Ecto neural progenitor cell (in vitro differentiated cells): Measurements from ENCODE around the gene ERVFRD-1.
"Not testable (repeated sequence)": the region's sequence is repeated elsewhere in the genome, so short reads cannot be mapped to it uniquely, and the experiment has no call there.

ENCODE experiments used
- DNase-seq: peaks from one replicate; pipeline ENCODE4 v3.0.0-alpha.2; 2018; ENCODE audit warnings: low spot score

The ERVFRD-1 gene

DNA sequence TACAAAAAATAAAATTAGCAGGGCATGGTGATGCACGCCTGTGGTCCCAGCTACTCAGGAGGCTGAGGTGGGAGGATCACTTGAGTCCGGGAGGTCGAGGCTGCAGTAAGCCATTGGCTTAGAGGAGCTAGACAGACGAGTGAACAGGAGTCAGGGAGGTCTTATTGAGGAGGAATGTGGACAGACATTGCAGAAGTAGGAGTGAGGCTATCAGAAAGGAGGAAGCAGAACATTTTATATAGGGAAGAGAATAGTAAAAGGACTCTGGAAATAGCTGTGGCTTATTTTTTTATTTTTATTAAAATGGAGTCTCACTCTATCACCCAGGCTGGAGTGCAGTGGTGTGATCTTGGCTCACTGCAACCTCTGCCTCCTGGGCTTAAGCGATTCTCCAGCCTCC, 20.4 kb downstream of the ERVFRD-1 start:
- DNase-seq, result not testable (repeated sequence)

DNA sequence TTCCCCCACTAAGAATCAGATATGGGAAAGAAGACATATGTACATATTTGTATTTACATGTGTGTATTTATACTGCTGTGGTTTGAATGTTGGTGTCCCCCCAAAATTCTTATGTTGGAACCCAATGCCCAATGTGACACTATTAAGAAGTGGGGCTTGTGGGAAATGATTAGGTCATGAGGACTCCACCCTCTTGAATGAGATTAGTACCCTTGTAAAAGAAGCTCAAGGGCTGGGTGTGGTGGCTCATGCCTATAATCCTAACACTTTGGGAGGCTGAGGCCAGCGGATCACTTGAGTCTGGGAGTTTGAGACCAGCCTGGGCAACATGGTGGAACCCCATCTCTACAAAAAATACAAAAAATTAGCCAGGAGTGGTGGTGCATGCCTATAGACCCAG, 21.8 kb downstream of the ERVFRD-1 start:
- no peak for DNase-seq

DNA sequence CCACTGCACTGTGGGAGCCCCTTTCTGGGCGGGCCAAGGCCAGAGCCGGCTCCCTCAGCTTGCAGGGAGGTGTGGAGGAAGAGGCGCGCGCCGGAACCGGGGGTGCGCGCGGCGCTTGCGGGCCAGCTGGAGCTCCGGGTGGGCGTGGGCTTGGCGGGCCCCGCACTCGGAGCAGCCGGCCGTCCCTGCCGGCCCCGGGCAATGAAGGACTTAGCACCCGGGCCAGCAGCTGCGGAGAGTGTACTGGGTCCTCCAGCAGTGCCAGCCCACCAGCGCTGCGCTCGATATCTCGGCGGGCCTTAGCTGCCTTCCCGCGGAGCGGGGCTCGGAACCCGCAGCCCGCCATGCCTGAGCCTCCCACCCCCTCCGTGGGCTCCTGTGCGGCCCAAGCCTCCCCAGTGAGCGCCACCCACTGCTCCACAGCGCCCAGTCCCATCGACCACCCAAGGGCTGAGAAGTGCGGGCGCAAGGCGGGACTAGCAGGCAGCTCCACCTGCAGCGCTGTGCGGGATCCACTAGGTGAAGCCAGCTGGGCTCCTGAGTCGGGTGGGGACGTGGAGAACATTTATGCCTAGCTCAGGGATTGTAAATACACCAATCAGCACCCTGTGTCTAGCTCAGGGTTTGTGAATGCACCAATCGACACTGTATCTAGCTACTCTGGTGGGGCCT, 24.2 kb downstream of the ERVFRD-1 start:
- DNase-seq, result not testable (repeated sequence)

DNA sequence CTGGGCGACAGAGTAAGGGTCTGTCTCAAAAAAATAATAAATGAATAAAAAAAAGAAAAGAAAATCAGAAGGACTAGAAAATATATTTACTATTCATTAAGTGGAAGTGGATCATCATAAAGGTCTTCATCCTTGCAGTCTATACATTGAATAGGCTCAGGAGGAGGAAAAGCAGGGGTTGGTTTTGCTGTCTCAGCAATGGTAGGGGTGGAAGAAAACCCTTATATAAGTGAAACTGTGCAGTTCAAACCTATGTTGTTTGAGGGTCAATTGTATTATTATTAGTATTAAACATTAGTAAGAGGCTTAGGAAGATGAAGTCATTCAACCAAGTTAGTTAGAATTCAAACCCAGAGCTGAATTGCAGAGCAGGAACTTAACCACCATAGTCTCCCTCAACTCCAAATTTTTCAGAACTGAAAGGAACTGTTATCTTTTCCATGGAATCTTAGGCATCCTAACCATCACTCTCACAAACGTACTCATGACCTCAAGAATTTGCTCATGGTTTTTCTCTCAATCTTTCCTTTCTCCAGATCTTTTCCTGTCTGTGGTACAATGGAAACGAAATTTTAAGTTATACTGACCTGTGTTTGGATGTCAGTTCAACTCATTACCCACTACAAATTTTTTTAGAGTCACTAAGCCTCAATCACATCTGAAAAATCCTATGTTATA, 25.6 kb downstream of the ERVFRD-1 start:
- DNase-seq, result no peak

DNA sequence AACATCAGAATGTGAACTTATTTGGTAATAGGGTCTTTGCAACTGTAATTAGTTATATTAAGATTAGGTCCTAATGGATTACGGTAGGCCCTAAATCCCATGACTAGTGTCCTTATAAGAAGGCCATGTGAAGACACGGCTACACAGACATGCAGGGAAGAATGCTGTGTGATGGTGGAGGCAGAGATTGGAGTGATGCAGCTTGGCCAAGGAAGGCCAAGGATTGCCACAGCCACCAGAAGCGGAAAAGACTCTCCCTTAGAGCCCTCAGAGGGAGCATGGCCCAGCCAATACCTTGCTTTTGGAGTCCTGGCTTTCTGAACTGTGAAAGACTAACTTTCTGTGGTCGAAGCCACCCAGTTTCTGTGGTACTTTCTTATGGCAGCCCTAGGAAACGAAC, 27.6 kb downstream of the ERVFRD-1 start:
- no peak for DNase-seq

DNA sequence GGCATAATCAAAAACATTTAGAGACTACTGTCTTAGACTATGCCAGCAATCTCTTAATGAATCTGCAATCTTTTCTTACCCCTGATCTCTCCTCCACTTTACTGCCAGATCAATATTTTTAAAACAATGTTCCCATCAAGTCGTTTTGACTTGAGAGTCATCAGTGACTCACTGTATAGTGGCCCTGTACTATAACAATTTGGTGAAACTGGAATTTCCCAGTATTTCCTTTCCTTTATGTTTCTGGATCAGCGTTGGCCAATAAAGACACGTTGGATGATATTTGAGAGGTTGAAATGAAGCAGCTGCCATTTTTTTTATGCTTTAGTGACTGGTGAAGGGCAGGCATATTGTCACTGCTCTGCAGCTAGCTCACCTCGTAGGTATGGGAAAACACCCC, 28.0 kb downstream of the ERVFRD-1 start:
- DNase-seq, result no peak

DNA sequence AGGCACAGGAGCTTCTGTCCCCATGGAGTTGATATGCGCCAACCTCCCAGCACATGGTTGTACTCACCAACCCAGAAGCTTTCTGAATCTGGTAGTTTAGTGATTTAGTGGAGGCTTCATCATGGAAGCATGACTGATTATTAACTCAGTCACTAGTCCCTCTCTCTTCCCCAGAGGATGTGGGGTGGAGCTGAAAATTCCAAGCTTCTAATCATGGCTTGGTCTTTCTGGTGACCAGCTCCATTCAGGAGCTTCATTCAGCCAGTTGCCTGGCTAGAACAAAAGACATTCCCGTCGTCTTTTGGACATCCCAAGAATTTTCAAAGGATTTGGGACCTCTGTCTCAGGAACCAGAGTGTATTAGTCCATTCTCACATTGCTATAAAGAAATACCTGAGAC, 31.2 kb downstream of the ERVFRD-1 start:
- no peak for DNase-seq

DNA sequence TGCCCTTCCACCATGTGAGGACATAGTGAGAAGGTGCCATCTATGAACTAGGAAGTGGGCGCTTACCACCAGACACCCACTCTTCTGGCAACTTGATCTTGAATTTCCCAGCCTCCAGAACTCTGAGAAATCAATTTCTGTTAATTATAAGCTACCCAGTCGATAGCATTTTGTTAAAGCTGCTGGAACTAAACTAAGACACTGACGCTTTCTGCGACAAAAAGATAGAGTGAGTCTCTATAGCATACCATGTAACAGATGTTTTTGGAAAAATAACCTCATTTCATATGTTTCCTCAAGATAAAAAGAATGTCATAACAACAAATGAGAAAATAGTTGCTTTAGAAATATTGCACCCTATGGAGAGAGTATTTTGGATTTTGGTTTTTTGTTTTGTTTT, 33.3 kb downstream of the ERVFRD-1 start:
- DNase-seq, result no peak

DNA sequence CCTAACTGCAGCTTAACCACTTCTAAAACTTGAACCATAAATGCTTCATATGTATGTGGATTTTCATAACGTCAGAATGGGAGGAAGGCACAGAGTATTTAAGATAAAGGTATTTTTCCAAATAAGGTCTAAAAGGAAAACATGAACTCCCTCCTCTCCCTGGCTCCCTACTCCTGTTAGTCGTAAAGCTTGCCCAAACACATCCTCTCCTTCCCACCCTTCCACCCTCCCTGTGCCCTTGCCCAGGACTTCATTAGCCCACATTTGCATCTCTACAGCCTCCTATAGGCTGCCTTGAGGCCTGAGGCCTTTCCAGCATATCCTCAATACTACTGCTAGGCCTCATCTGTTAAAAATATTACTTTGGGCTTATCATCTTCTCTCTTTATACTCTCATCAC, 35.0 kb downstream of the ERVFRD-1 start:
- DNase-seq, result no peak

DNA sequence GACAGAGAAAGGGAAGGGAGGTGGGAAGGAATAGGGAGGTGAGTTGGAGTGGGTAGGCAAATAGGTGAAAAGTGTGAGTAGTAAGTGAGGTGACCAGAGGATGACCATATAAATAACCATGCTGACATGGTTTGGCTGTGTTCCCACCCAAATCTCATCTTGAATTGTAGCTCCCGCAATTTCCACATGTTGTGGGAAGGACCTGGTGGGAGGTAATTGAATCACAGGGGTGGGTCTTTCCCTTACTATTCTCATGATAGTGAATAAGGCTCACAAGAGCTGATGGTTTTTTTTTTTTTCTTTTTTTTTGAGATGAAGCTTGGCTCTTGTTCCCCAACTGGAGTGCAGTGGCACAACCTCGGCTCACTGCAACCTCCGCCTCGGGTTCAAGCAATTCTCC, 39.4 kb downstream of the ERVFRD-1 start:
- no peak for DNase-seq

DNA sequence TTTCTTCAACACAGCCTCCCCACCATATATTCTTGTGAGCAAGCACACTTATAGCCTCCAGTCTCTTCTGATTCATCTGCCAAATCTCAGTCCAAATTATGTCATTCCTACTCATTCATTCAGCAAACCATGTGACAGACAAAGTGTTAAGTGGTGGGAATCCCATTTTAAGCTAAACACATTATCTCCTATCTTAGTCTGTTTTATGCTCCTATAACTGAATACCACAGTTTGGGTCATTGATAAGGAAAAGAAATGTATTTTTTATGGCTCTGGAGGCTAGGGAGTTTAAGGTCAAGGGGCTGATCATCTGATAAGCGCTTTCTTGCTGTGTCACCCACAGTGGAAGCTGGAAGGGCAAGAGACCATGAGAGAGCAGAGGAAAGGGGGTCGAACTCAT, 41.8 kb downstream of the ERVFRD-1 start:
- no peak for DNase-seq

DNA sequence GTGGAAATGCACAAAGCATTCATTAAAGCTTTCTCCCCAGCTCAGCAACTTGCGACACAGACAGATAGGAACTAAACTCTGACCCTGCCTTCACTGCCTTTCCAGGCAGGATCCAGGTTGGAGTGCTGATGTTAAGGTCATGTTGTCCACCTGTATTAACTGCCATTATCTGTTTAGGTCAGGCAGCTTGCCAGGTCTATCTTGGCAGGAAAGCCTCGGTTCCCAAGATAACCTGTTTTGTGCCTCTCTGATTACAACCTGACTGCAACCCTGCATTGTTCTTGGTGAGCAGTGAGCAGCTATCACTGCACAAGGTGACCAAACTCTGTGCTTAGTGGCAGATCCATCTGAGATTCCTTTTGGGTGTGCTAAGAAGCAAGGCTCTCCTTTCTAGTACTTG, 44.2 kb downstream of the ERVFRD-1 start:
- no peak for DNase-seq

DNA sequence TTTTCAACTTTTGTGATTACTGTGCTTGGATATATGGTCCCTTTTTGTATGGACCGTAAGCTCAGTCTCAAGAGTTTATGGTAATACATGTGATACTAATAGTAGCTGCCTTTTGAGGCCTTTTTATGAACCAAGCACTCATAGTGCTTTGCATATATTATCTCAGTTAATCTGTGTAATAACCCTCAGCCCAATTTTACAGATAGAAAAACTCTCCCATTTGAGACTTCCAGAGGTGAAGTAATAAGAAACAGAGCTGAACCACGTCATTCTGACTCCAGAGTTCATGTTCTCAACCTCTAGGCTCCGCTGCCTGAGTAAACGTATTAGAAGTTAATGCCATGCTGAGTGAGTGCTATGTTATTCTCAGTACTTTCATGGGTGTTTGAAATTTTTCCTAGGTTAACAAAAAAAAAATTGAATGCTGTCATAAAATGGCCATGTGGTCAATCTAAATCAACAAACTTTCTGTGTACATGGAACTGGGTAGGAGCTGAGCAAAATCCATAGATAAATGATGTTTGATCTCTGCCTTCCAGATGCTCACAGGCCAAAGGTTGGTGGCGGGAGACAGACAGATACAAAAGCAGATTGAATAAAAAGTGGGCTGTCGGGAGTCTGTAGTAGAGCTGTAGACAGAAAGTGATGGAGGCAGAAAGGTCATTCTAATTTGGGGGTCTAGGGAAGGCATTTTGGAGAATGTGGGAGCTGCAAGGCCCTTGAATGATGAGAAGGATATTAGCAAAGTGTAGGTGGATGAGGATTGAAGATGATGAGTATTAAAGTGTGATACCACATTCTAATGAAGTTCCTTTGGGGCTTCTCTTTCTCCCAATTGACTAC, 44.8 kb downstream of the ERVFRD-1 start:
- DNase-seq, result no peak

DNA sequence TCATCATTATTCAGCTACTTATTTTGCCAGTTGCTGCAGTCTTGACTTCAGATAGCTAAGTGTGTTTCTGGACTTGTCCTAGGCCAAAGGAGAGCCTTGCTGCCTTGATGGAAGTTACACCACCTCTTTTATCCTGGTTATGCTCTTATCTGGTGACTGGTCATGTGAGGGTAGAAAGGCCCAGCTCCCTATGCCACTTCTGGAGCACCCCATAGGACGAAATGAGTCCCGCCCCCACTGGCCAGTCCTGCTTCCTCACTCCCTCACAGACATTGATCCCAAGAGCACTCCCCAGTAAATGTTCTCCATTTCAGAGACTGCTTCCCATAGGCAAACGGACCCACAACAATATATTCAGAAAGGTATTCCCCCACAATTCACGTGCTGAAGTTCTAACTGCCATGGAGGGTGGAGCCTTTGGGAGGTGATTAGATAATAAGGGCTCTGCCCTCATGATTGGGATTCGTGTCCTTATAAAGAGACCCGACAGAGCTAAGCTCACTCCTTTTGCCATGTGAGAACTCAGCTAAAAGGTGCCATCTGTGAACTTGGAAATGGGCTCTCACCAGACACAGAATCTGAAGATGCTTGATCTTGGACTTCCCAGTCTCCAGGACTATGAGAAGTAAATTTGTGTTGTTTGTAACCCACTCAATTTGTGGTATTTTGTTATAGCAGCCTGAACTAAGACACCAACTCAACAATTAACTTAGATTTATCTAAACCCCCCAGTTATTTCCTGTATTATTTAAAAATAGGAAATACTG, 45.9 kb downstream of the ERVFRD-1 start:
- DNase-seq, result no peak

DNA sequence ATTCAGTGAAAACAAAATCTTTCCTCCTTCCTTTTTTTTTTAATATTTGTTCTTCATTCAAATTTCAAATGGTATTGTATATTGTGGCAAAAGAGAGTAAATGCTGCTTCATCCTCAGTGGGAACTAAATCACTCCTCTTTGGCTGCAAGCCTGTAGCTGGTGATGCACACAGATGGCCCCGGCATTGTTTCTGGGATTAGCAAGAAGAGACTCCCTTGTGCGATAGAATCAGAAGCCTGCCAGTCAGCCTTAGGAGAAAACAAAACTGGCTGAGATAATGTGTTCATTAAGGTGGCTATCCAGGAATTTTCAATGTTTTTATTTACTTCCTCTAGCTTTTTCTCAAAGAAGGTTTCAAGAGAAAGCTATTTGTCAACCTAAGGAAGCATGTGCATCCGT, 46.7 kb downstream of the ERVFRD-1 start:
- DNase-seq, result peak; percentile 65

DNA sequence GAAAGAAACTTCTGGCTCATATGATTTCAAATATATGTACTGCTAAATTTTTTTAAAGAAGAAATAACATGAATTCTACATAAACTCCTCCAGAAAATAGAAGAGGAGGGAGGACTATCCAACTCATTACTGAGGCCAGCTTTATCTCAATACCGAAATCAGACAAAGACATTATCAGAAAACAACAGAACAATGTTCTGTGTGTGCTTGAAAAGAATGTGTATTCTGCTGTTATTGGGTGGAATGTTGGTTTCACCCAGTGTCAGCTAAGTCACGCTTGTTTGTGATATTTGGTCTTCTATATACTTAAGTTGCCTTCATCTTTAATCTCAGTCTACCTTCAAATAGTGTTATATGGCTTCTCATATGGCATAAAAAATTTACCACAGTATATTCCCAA, 48.8 kb downstream of the ERVFRD-1 start:
- DNase-seq, result no peak

DNA sequence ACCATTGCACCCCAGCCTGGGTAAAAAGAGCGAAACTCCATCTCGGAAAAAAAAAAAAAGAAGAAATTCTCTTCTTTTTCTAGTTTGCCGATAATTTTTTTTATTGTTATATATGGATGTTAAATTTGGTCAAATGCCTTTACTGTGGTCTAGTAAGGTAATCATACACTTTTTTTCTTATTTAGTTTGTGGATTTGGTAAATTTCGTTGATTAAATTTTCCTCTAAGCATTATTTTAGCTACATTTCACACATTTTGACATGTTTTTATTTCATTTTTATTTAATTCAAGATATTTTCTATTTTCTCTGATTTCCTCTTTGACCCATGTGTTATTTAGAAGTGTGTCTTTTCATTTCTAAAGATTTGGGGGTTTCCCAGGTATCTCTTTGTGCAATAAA, 49.4 kb downstream of the ERVFRD-1 start:
- DNase-seq, result no peak

DNA sequence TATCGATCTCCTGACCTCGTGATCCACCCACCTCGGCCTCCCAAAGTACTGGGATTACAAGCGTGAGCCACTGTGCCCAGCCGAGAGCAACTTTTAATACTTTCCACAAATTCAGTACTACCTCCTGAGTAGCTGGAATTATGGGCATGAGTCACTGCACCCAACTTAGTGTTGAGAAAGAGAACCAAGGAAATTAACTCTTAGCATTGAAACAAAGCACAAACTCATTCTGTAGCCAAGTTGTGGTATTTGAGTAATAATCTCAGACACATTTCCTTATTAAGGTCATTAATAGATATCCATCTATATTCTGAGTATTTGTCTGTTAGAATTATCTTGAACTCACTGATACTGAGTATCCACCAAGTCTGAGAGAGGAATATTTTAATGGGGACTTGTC, 53.1 kb downstream of the ERVFRD-1 start:
- DNase-seq, result no peak

DNA sequence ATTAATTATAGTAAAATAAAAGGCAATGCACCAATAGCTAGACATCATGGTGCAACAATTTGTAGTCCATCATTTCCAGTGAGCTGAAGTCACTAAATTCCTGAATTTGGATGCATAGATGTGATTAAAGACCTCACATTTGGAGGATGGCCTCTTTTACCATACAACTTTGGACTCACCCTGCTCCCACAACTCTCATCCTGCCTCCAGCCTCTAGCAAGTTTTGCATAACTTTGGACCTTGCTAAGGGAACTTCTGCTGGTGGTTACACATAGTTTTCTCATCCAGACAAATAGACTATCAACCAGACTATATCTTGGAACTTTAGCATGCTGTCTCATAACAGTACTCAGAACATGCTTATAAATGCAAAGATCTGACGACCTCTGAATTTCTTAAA, 54.7 kb downstream of the ERVFRD-1 start:
- DNase-seq, result no peak

DNA sequence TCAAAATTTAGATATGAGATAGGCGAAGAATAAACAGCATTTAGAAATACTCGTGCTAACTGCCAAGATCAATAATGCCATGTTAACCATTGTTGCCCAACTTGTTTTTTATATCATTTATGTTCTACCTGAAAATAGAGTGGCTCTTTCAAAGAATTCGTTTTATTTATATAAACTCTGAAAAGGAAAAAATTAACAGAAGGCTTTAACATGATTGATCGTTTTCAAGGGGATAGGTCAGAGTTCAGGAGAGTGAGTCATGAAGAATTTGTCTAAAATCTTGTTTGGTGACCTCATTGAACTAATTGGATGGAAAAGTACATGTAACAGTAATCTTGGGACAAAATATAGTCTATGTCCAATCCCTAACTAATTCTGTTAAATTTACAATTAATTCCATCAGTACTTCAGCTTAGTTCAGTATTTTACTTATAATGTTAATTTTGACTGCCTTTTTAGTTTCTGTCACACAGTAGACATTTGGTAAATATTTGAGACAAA, 56.3 kb downstream of the ERVFRD-1 start:
- DNase-seq, result no peak

DNA sequence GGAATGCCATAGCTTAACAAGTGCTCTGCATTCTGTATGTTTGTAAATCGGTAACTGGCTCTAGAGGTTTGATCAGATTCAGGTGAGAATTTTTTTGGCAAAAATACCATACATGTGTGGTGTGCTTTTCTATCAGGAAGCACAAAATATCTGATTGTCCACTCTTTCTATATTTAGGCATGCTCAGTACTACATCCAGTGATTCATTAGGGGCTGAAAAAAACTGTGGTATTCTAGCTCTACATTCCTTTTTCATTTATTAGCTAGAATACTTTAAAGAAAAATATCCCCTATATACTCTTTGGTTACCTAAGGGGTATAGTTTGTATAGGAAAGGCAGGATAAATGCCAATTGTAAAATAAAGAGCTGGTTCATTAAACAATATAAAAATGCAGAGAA, 56.8 kb downstream of the ERVFRD-1 start:
- no peak for DNase-seq

DNA sequence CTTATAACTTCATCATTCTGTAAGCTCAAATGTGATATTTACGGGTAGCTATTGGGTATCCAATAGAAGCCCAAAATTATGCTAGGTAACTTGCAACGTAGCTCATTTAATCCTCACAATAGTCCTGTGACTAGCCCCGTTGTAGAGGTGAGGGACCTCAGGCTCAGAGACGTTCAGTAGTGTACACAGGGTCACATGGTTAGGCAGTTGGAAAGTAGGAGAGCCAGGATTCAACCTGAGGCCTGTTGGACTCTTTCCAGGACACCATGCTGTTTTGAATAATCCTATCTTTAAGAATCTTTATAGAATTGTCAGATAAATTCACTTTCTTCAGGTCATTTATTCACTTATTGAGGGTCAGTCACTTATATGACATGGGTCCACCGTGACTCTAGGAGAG, 58.2 kb downstream of the ERVFRD-1 start:
- DNase-seq, result no peak
